Stimulated activated CD8-positive, alpha-beta memory T cell treated with anti-CD3 and anti-CD28 coated beads, Interleukin-4, amount 100 ng/mL, for 4 hours (primary cell): ENCODE results near the gene RAP2A.

Experiments used
- DNase-seq, 2 donors: peaks; one replicate each; pipeline ENCODE4 v3.0.0-alpha.2; 2020; ENCODE audit warnings: low read depth in 2 of 2, low spot score in 1 of 2

Gene RAP2A

GRCh38 chr13:97422118-97423054, 11.6 kb upstream of the RAP2A start:
- DNase-seq = no peak

- no peak for DNase-seq
Observed at GRCh38 chr13:97423300-97424045, 10.5 kb upstream of the RAP2A start.

- DNase-seq = no peak
Observed at GRCh38 chr13:97425590-97425989, 8.4 kb upstream of the RAP2A start.

GRCh38 chr13:97426695-97427094, 7.3 kb upstream of the RAP2A start:
- no peak for DNase-seq

GRCh38 chr13:97429681-97430081, 4.3 kb upstream of the RAP2A start:
- no peak for DNase-seq

- DNase-seq = no peak
Observed at GRCh38 chr13:97430296-97430695, 3.7 kb upstream of the RAP2A start.

- DNase-seq = no peak
Observed at GRCh38 chr13:97431171-97431764, 2.7 kb upstream of the RAP2A start.

GRCh38 chr13:97432232-97432916, 1.6 kb upstream of the RAP2A start:
- no peak for DNase-seq

- peak; percentile 95 to 97 for DNase-seq
Observed at GRCh38 chr13:97432917-97433726, 847 bp upstream of the RAP2A start.

- peak; percentile 12 for DNase-seq
Observed at GRCh38 chr13:97434397-97435201, 630 bp downstream of the RAP2A start.

GRCh38 chr13:97435323-97435722, 1.4 kb downstream of the RAP2A start:
- no peak for DNase-seq

- DNase-seq = no peak
Observed at GRCh38 chr13:97435794-97436193, 1.8 kb downstream of the RAP2A start.

GRCh38 chr13:97436845-97437244, 2.9 kb downstream of the RAP2A start:
- DNase-seq = no peak

GRCh38 chr13:97437729-97438128, 3.8 kb downstream of the RAP2A start:
- DNase-seq = no peak

- DNase-seq = no peak
Observed at GRCh38 chr13:97438856-97439595, 5.1 kb downstream of the RAP2A start.

GRCh38 chr13:97440598-97441170, 6.7 kb downstream of the RAP2A start:
- DNase-seq = no peak

GRCh38 chr13:97441368-97441767, 7.4 kb downstream of the RAP2A start:
- DNase-seq = no peak

GRCh38 chr13:97445522-97446187, 11.7 kb downstream of the RAP2A start:
- DNase-seq = no peak
